ENCODE results near the gene ZNF469. TPM values are rescaled to one million over a fixed set of nuclear protein-coding genes. Genes with fewer than 3 reads are reported as not detected.

Gene ZNF469
- total RNA-seq, 1 experiment from 2014 or later = 0.50 TPM

DNA sequence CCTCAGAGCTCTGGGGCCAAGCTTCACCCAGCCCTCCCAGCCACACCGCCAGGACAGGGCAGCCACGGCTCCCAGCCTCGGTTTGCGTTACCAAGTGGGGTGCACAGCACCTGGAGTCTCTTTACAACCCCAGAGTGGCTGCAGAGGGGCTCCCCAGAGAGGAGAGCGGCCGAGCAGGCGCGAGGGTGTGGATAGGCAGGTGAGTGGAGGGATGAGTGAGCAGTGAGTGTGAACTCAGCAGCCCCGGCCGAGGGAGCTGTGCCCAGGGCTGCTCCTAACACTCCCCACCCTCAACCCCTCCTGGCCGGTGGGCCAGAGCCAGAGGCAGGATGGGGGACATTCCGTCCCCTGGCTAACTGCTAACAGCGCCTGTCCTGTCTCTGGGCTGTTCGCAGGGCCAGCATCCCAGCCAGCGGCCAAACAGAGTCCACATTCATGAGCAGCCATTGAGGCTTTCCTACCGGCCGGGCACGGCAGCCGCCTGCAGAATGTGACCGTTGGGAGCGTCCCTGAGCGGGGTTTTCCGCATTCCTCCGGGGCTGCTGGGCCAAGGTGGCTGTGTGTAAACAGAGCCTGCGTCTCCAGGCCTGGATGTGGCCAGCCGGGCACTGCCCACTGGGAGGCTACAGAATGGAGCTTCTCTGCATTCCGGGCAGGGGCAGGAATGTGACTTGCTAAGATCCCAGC is 5.3 kb downstream of the ZNF469 start:
- intact Hi-C loops (cut with micrococcal nuclease; ENCODE audit: unreplicated experiment) = no loop called here
- H3K9me3 Mint-ChIP-seq (ENCODE audit: low read depth, unreplicated experiment) = no peaks in the 10 kb centered on the region
- TF ChIP-seq, protein P1, sequence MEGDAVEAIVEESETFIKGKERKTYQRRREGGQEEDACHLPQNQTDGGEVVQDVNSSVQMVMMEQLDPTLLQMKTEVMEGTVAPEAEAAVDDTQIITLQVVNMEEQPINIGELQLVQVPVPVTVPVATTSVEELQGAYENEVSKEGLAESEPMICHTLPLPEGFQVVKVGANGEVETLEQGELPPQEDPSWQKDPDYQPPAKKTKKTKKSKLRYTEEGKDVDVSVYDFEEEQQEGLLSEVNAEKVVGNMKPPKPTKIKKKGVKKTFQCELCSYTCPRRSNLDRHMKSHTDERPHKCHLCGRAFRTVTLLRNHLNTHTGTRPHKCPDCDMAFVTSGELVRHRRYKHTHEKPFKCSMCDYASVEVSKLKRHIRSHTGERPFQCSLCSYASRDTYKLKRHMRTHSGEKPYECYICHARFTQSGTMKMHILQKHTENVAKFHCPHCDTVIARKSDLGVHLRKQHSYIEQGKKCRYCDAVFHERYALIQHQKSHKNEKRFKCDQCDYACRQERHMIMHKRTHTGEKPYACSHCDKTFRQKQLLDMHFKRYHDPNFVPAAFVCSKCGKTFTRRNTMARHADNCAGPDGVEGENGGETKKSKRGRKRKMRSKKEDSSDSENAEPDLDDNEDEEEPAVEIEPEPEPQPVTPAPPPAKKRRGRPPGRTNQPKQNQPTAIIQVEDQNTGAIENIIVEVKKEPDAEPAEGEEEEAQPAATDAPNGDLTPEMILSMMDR (IDR thresholded peaks at IDR 0.05; ENCODE audit: unreplicated experiment) = no peak
- H3K27me3 Mint-ChIP-seq (ENCODE audit: unreplicated experiment) = peaks cover 48% of the 10 kb centered on the region
- peak overlapping the region; percentile 49 for H3K4me3 Mint-ChIP-seq (ENCODE audit: low read depth, unreplicated experiment)
- no TSS peak for BruUV-seq (replicated peaks)
- H3K4me1 Mint-ChIP-seq (ENCODE audit: low read depth, unreplicated experiment) = peaks cover 26% of the 10 kb centered on the region
- CTCF ChIA-PET = interaction anchor here (0.6 to 1.6 kb wide), 10 partner anchors 12 to 438 kb away, joined by 3 to 7 read pairs (median 4); no protein-coding TSS in a partner anchor
- H3K36me3 Mint-ChIP-seq (ENCODE audit: insufficient read depth, unreplicated experiment) = peaks cover 4% of the 10 kb centered on the region
- DNase-seq = peak; percentile 96
- peak overlapping the region; percentile 87 for H3K27ac Mint-ChIP-seq (ENCODE audit: unreplicated experiment)

DNA sequence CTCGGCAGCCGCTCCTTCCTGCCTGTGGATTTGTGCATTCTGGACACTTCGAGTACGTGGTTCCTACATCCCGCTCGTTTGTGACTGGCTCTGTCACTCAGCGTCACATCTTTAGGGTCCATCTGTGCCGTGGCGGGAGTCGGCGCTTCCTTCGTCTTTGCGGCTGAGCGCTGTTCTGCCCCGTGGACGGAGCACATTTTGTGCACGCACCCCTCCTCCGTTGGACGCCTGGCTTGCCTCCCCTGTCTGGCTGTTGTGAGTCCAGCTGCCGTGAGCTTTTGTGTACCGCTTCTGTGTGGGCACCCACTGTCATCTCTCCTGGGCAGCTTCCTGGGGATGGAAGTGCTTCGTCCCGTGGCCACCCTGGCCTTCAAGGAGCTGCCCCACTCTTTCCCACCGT is 6.4 kb downstream of the ZNF469 start:
- BruUV-seq (replicated peaks) = no TSS peak
- CTCF ChIA-PET = interaction anchor here (0.7 to 1.2 kb wide), 3 partner anchors 25 to 41 kb away, joined by 3 to 4 read pairs (median 4); no protein-coding TSS in a partner anchor
- no peak overlapping the region for H3K27ac Mint-ChIP-seq (ENCODE audit: unreplicated experiment)
- intact Hi-C loops (cut with micrococcal nuclease; ENCODE audit: unreplicated experiment) = no loop called here
- TF ChIP-seq, protein P1 (IDR thresholded peaks at IDR 0.05; ENCODE audit: unreplicated experiment) = no peak
- H3K4me3 Mint-ChIP-seq (ENCODE audit: low read depth, unreplicated experiment) = no peak overlapping the region
- no peak for DNase-seq
- H3K27me3 Mint-ChIP-seq (ENCODE audit: unreplicated experiment) = peaks cover 54% of the 10 kb centered on the region
- peaks cover 26% of the 10 kb centered on the region for H3K4me1 Mint-ChIP-seq (ENCODE audit: low read depth, unreplicated experiment)
- no peaks in the 10 kb centered on the region for H3K9me3 Mint-ChIP-seq (ENCODE audit: low read depth, unreplicated experiment)
- H3K36me3 Mint-ChIP-seq (ENCODE audit: insufficient read depth, unreplicated experiment) = peaks cover 4% of the 10 kb centered on the region

DNA sequence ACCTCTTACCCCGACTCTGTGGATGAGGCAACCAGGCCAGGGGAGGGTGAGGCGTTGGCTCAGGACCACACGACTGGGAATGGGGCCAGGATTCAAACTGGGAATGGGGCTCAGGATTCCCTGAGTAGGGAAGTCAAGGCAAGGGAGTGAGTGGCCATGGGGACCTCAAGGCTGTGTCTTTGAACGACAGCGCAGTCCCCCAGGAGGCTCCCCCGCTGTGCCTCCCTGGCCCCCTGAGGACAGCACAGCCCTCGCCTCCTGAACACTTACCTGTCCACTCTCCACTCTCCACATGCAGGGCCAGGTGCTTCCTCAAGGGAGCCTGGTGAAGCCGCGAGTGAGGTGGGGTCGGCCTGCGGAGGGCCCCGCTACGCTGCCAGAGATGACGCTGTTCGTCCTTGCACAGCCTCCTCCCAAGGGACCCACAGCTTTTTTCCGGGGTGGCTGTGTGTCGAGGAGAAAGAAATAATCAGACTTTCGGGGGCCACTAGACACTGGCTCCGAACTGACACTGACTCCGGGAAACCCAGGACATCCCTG is 6.9 kb downstream of the ZNF469 start:
- CTCF ChIA-PET = no interaction called here
- BruUV-seq (replicated peaks) = no TSS peak
- peaks cover 54% of the 10 kb centered on the region for H3K27me3 Mint-ChIP-seq (ENCODE audit: unreplicated experiment)
- no peak overlapping the region for H3K27ac Mint-ChIP-seq (ENCODE audit: unreplicated experiment)
- H3K4me3 Mint-ChIP-seq (ENCODE audit: low read depth, unreplicated experiment) = no peak overlapping the region
- no peak for DNase-seq
- intact Hi-C loops (cut with micrococcal nuclease; ENCODE audit: unreplicated experiment) = no loop called here
- H3K4me1 Mint-ChIP-seq (ENCODE audit: low read depth, unreplicated experiment) = peaks cover 26% of the 10 kb centered on the region
- TF ChIP-seq, protein P1 (IDR thresholded peaks at IDR 0.05; ENCODE audit: unreplicated experiment) = no peak
- H3K36me3 Mint-ChIP-seq (ENCODE audit: insufficient read depth, unreplicated experiment) = peaks cover 4% of the 10 kb centered on the region
- H3K9me3 Mint-ChIP-seq (ENCODE audit: low read depth, unreplicated experiment) = no peaks in the 10 kb centered on the region

DNA sequence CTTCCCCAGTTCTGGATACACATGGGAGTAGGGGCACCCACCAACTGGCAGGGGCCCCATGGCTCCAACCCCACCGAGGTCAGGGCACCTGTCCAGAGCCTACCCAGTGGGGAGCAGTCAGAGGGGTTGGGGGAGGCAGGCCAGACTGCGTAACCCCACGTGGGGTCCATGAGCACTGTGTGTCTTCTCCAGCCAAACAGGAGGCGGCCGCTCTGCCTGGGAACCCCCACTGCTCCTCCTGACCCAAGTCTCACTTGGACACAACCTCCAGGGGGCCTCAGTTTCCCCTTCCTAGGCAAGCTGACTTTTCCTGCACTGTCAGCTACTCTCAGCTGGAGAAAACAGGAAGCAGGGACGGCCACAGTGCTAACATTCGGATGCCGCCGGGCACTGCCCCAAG is 7.5 kb downstream of the ZNF469 start:
- Mint-ChIP-seq H3K27ac (ENCODE audit: unreplicated experiment) (no peak overlapping the region), H3K36me3 (ENCODE audit: insufficient read depth, unreplicated experiment) (peaks cover 4% of the 10 kb centered on the region), H3K9me3 (ENCODE audit: low read depth, unreplicated experiment) (no peaks in the 10 kb centered on the region), H3K4me3 (ENCODE audit: low read depth, unreplicated experiment) (no peak overlapping the region), H3K4me1 (ENCODE audit: low read depth, unreplicated experiment) (peaks cover 26% of the 10 kb centered on the region), H3K27me3 (ENCODE audit: unreplicated experiment) (peaks cover 56% of the 10 kb centered on the region)
- CTCF ChIA-PET = no interaction called here
- no TSS peak for BruUV-seq (replicated peaks)
- intact Hi-C loops (cut with micrococcal nuclease; ENCODE audit: unreplicated experiment) = no loop called here
- DNase-seq = no peak
- TF ChIP-seq, protein P1 (IDR thresholded peaks at IDR 0.05; ENCODE audit: unreplicated experiment) = no peak

All from Calu3 (cell line).